GM18951 (cell line): Measurements from ENCODE around the gene STX8.
"Not testable (repeated sequence)": the region's sequence is repeated elsewhere in the genome, so short reads cannot be mapped to it uniquely, and the experiment has no call there.

Experiments used
- POLR2A ChIP-seq: IDR thresholded peaks from 4 replicates; pipeline ENCODE4 v1.6.1; 2011; ENCODE audit warnings: mild to moderate bottlenecking; ENCODE audit not compliant: insufficient read length, insufficient read depth; ENCODE audit errors: extremely low read depth
- in situ Hi-C: fragments of 300-500 bp; cut with MboI; formaldehyde crosslinking; loops from one replicate; pipeline ENCODE4 v1.12.0; 2022; ENCODE audit warnings: low sequenced_read_pairs, mixed read lengths, inconsistent platforms; ENCODE audit not compliant: unreplicated experiment

STX8 gene

DNA sequence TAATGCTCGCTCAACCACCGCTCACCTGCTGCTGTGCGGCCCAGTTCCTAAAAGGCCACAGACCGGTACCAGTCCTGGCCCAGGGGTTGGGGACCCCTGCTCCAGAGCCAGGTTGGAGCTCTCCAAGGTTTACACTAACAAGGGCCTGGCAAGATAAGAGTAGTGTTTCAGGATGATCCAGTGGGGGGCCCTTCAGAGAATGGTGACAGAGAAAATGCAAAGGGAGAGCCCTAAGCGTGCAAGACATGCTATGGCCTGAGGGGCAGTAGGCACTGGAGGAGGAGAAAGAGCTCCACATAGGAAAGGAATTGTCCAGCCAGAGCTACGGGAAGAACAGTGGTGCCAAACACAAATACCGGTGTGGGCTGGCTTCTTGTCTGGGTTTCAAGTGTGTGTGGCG, 233.4 kb downstream of the STX8 start:
- no peak for TF ChIP-seq POLR2A
- in situ Hi-C loops, result no loop called here

DNA sequence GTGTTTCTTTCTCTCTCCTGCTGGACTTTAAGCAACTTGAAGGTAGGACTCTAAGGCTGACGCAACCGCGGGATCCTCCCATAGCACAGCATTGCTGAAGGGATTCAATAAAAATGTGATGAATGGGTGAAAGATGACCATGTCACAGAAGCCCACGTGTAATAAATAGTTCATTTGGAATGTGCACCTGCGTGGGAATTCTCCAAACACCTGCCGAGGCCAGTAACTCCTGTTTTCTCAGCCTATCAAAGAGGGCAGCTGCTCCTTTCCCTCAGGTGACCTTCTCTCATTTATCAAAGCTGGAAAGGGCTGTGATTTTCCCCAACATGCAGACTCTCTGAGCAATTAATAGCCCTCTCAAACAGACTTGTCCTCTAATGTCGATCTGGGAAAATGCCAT, 235.7 kb downstream of the STX8 start:
- TF ChIP-seq POLR2A, result no peak
- in situ Hi-C loops, result no loop called here

DNA sequence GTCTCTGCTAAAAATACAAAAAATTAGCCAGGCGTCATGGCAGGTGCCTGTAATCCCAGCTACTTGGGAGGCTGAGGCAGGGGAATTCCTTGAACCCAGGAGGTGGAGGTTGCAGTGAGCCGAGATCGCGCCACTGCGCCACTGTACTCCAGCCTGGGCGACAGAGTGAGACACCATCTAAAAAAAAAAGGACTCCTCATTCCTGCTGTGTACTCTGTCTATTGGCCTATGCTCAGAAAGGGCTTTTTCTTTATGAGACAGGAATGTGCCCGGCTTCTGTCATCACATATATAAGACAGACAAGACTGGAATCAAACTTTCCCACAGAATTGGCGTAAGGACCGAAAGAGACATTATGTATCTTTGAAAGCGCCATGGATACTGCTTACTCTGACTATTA, 236.1 kb downstream of the STX8 start:
- in situ Hi-C loops, result not testable (repeated sequence)

DNA sequence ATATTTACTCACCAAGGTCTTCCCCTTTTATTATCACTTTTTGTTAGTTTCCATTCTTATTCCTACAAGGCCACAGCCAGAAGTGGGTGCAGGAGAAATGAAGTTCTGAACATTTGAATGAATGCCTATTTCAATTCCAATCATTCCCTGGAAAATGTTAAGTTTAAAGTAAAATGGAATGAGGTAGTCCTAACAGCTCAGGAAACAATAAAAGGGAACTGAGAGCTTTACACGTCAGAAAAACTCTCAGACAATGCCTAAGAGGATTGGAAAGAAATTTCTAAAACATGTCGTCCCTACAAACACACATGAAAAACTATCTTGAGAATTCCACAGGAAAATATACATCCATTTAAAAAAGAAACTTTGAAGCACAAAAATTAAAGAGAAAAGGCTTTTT, 238.8 kb downstream of the STX8 start:
- in situ Hi-C loops, result no loop called here
- TF ChIP-seq POLR2A, result no peak

DNA sequence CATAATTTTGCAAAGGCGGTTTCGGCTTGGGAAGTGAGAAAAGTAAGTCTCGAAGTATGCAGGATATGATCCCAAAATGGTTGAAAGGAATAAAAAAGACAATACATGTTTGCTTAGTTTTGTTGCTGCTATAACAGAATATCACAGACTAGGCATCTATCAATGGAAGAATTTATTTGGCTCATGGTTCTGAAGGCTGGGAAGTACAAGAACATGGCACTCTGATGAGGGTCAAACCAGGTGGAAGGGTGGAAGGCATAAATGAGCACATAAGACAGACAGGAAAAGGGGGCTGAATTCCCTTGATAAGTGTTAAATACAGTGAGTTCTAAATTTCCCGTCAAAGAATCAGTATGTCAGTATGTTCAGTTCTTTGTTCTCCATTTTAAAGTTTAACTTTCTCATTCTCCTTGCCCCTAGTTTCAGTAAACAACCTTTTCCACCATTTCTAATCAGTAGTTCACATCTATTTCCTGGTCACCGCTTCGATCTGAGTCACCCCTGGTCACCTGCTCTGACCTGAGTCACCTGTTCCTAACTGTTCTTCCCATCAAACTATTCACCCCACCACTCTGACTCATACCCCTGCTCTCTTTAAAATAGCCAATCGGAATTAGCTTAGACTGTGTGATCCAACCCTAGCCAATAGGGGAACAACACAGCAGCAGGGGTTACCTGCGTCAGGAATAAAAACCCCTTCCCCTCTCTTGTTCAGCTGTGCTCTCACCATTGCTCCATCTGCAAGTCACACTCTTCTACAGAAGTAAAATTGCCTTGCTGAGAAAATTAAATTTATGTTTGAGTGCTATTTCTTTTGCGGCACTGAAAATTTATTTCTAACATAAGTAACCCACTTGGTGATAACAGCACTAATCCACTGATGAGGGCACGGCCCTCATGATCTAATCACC, 240.8 kb downstream of the STX8 start:
- TF ChIP-seq POLR2A, result no peak
- in situ Hi-C loops, result no loop called here

DNA sequence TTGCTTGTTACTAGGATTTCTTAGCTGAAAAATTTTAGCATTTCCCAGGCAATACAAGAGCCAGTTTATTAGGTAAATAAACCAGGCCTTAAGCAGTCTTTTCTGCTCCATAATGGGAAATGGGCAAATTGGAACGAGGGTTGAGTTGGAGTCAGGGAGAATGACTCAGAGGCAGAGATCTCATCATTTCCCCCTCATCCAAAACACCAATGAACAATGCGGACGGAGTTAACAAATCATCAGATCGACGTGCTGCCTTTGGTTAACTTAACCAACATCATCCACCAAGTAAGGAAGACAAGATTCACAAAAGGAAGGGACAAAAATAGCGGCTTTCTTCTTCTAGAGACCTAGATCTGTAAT, 243.5 kb downstream of the STX8 start:
- no peak for TF ChIP-seq POLR2A
- in situ Hi-C loops, result no loop called here

DNA sequence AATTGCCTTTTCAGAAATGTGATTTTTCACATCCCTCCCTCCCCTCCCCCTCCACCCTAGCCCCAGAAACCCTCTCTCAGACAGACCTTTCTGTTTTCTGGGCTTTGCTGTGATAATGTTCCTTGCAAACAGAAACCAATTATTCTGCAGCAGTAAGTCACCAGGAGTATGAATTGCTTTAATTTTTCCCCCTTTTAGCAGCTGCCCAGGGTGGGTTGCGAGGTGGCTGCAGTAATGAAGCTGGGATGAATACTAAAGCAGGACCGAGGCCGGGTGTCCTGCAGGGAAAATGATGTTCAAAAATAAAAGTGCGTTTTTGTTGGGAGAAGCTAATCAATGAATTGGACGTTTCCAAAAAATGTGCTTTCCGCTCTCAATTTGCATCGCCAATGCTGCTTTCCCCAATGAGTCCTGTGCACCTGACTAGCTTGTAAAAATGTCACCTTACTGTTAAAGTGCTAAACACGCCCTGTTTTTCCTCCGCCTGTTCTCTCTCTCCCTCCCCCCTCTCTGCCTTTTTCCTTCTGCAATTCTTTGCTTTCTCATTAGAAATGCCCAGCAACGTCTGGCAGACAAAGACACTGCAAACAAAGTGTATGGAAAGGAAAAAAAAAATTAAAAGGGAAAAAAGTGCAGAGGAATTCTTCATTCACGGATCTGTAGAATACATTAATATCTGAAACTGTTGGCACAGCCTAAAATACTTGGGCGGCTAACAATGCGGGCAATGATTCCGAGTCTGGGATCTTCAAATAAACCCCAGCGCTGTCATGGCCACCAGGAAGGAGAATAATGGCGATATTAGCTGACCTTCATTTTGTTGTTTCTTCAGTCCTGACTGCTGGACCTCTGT, 244.1 kb downstream of the STX8 start:
- TF ChIP-seq POLR2A, result no peak
- in situ Hi-C loops, result no loop called here

DNA sequence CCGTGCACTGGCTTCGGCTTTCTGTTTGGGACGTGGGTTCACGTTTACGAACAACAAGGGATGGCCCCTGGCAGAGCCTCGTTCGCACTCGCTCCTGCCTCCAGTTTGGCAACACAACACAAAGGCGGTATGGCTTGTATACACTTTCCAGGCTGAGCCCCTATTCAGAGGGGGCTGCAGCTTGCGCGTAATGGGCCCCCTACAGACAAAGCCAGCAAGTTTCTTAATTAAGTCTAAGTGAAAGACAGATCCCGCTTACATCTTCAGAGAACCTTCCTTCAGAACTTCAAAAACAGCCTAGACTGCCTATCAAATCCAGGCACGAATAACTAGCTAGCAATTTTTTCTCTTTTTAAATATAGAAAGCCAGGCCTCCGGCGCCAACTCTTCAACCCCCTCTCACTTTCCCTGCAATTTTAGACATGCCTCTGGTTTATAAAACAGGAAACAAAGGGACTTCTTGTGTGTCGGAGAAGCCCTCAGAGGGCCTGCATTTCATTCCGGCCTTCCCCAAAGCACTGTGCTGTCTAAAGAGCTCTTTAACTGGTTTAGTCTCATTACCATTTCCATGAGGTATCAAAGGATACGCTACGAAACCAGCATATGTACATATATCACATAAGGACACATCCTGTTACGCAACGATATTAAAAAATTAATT, 244.9 kb downstream of the STX8 start:
- in situ Hi-C loops, result no loop called here
- no peak for TF ChIP-seq POLR2A

DNA sequence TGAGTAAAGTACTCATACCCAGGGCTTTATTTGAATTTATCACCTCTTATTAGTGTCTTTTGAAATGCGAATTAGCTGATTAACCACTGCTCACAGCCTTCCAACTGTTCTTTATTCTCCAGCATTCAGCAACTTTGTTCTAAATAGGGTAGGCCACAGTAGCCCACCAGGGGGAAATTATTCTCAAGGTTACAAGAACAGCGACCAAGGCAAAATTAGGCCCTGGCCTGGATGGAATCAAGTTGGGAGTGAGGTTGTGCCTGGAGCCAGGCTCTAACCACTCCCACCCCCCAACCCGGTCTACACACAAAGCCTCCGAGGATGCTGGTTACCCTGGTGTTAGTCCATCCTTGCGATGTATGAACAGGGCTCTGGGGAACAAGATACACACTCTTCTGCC, 245.5 kb downstream of the STX8 start:
- TF ChIP-seq POLR2A, result no peak
- in situ Hi-C loops, result no loop called here

DNA sequence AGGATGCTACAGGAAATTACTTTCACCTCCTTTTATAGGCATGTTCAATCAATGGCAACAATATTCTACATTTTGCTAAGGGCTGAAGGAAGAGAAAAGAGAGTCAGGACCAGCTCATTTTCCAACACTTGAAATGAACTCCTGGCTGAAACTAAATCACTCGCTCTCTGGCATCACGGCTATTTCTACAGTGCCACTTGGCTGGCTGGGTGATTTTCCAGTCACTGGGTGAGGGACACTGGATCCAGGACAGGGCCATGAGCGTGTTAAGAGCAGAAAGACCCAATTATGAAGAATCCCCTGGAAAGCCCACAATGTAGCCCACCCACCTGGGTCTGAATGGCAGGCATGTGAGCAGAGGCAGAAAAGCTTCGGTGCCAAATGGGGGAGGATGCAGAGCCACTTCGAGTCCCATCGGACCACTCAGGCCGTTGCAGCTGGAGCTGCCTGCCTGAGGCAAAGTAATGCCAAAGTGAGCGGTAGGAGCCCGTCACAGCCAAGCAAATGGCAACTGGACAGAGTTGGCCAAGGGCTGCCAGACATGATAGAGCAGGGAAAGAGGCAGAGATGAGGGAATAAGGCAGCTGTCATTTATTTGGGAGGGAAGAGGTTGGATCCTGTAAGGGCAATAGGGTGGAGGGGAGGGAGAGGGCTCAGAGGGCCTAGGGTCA, 246.2 kb downstream of the STX8 start:
- in situ Hi-C loops, result no loop called here
- no peak for TF ChIP-seq POLR2A

DNA sequence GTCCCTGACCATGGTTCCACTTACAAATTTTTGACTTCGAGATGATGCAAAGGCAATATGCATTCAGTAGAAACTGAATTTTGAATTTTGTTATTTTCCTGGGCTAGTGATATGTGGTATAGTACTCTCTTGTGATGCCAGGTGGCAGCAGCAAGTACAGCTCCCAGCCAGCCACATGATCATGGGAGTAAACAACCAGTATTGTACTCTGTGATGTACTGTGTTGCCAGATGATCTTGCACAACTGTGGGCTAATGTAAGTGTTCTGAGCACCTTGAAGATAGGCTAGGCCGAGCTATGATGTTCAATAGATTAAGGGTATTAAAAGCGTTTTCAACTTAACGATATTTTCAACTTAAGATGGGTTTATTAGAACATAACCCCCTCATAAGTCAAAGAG, 250.8 kb downstream of the STX8 start:
- TF ChIP-seq POLR2A, result no peak
- in situ Hi-C loops, result no loop called here

DNA sequence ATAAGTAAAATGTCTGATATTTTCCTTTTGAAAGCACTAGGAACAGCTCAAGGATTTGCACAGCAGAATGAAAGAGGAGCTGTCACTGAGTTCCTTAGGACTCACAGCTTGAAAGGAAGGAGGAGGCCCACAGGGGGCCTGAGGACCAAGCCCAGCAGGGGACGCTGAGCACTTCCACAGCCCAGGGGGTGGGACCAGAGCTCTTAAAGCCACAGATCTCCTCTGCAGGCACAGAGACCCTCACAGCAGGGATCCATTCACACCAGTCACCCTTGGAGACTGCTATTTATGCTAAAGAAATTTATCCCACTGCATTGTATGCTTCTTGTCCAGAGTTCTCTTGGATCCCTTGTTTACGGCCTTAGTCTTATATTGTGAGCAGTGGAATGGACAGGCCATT, 253.3 kb downstream of the STX8 start:
- in situ Hi-C loops, result no loop called here

DNA sequence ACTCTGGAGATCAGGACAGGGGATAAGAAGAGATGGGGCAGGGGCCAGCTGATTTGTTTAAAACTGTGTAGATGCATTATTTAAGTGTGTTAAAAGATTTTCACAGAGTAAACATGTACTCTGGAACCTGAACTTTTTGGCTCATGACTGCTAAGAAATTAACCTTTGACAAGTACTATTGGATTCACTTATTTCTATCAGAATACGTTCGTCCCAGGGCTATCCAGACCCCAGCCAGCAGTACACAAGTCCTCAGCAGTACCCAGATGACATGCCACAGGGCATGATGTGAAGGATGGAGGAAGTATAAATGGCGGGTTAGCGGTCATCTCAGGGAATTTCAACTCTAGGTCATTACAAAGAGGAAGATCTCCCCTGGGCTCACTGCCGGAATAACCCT, 253.7 kb downstream of the STX8 start:
- in situ Hi-C loops, result no loop called here
- no peak for TF ChIP-seq POLR2A

More for the DNA sequence above, 253.3 kb downstream of the STX8 start:
- no peak for TF ChIP-seq POLR2A

DNA sequence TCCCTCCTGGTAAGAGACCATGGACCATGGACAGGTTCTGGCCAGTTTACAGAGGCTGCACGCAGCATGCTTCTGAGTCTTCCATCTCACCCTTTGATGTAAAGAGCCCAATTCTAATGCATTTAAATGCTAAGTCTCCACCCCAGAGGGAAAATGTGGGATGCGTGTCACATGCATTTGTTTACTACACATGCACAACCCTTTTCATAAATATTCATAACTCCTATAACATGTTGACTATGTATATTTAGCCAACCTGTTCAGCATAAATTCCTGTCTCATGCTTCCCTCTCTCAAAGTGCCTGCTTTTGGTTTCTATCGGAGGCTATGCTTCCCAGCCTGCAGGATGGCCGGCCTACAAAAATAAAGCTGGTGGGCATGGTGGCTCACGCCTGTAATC, 260.3 kb downstream of the STX8 start:
- in situ Hi-C loops, result no loop called here
- TF ChIP-seq POLR2A, result no peak
